Stimulated activated naive CD8-positive, alpha-beta T cell treated with anti-CD3 and anti-CD28 coated beads, Interleukin-15, Interleukin-2, amounts not matched to agents 100 ng/mL and 50 ng/mL, for 24 hours (primary cell): ENCODE measurements around the gene MFRP.

Experiments
- H3K27ac Mint-ChIP-seq: one replicate; pipeline ENCODE4 v1.8.0; 2021; ENCODE audit warnings: mild to moderate bottlenecking, mixed read lengths
- H3K27me3 Mint-ChIP-seq: one replicate; pipeline ENCODE4 v1.8.0; 2021; ENCODE audit warnings: mixed read lengths
- H3K36me3 Mint-ChIP-seq: one replicate; pipeline ENCODE4 v1.8.0; 2021; ENCODE audit warnings: low read depth, mixed read lengths
- H3K4me1 Mint-ChIP-seq: one replicate; pipeline ENCODE4 v1.8.0; 2021; ENCODE audit warnings: low read depth, mixed read lengths
- H3K4me3 Mint-ChIP-seq: one replicate; pipeline ENCODE4 v1.8.0; 2021; ENCODE audit warnings: mild to moderate bottlenecking, mixed read lengths
- H3K9me3 Mint-ChIP-seq: one replicate; pipeline ENCODE4 v1.8.0; 2021; ENCODE audit warnings: mixed read lengths

Gene MFRP

GRCh38 chr11:119290894-119291497 is 55.5 kb downstream of the MFRP start:
- Mint-ChIP-seq H3K4me3 (no peak overlapping the region), H3K4me1 (no peaks in the 10 kb centered on the region), H3K36me3 (peaks cover 43% of the 10 kb centered on the region), H3K9me3 (no peaks in the 10 kb centered on the region), H3K27ac (no peak overlapping the region), H3K27me3 (no peaks in the 10 kb centered on the region)
